GM18870 (cell line): Measurements from ENCODE around the gene GLP2R.
"Not testable (repeated sequence)": the region's sequence is repeated elsewhere in the genome, so short reads cannot be mapped to it uniquely, and the experiment has no call there.

Experiments used
- ATAC-seq: cut with Tn5 transposase; IDR thresholded peaks from one replicate; pipeline ENCODE4 v1.9.1; 2021; ENCODE audit warnings: moderate library complexity; ENCODE audit not compliant: unreplicated experiment

Gene GLP2R

GRCh38 chr17:9918804-9919352 is 93.2 kb downstream of the GLP2R start:
- no peak for ATAC-seq

DNA sequence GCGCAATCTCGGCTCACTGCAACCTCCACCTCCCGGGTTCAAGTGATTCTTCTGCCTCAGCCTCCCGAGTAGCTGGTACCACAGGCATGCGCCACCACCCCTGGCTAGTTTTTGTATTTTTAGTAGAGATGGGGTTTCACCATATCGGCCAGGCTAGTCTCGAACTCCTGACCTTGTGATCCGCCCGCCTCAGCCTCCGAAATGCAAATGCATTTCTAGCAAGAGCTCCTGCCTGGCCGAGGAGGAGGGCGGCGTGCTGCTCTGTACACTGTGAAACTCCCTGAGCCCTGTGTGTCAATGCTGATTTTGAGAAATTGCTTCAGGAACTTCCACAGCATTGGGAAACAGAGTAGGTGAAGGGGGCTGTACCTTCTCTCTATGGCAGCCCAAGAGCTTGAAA is 95.5 kb downstream of the GLP2R start:
- ATAC-seq, result not testable (repeated sequence)

DNA sequence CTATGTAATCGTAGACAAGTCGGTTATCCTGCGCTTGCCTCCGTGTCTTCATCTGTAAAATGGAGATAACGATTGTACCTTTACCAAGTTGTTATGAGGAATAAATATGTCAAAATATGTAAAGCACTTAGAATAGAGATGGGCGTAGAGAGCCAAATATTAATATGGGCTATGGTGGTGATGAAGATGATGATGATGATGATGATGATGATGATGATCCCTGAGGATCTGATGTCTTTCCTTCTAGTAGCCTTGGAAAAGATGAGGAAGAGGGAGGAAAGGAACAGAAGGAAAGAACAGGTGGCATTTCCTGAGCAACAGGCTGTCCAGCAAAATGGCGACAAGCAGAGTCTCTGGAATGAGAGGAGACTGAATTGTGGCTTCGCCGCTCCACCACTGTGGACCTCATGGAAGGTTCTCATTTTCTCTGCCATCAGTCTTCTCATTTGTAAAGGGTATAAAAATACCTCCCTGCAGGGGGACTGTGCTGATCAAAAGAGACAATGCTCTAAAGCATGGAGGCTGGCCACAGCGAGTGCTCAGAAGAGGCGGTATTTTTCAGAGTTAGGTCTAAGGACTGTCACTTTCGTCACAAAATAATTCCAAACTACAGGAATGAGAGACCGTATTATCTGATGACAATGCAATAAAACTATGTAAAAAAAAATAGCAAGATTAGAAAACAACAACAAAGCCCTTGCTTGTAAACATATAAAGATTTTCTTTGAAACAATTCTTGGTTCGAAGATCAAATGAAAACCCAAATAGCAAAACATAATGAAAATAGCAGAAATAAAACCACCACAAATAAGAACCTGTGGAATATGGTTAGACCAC is 96.5 kb downstream of the GLP2R start:
- ATAC-seq, result no peak

GRCh38 chr17:9924735-9925191 is 99.0 kb downstream of the GLP2R start:
- peak; percentile 67 for ATAC-seq

DNA sequence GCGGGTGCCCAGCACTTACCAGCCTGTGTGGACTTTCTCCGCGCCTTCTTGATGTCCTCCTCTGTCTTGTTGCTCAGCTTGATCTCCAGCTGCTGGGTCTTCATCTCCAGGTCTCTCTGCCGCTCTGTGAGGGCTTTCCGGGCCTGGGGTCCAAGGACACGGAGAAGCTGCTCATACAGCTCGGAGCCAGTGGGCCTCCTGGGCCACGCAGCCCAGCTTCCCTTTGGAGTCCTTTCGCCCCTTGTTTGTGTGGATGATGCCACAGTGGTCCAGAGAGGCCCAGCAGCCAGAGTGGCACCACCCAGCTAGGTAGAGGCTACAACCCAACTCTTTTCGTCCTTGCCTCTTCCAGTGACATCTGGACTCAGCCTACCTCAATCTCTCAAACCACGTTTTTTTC is 99.7 kb downstream of the GLP2R start:
- ATAC-seq, result no peak

GRCh38 chr17:9926150-9926804 is 100.6 kb downstream of the GLP2R start:
- ATAC-seq, result no peak

DNA sequence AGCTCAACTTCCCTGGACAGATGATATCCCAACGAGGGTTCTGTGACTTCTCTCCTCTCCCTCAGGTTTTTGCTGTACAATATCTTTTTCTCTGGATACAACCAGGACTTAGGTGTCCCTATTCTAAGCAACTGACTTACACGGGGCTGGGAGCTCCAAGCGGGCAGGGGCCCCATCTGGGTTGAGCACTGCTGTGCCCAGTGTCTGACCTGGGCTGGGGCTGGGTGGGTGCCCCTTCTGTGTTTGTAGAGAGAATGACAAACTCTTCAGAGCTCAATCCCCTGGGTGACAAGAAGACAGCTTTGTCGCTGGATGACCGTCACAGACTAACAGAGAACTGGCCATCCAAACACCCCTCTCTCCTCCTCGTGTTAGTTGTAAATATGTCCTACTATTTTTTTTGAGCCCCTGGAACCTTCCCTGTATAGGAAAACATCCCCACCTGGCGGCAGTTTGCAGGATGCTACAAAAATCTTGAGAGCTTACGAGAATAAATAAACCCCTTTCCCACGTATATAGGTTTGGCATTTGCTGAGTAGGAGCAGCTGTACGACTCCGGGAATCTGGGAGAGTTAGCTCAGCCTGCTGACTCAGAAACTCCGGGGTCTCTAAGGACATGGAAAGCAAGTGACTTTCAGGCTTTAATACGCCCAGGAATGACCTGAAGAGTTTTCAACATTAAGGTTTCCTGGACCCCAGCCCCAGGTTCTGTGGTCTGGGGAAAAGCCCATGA is 103.0 kb downstream of the GLP2R start:
- ATAC-seq, result no peak

DNA sequence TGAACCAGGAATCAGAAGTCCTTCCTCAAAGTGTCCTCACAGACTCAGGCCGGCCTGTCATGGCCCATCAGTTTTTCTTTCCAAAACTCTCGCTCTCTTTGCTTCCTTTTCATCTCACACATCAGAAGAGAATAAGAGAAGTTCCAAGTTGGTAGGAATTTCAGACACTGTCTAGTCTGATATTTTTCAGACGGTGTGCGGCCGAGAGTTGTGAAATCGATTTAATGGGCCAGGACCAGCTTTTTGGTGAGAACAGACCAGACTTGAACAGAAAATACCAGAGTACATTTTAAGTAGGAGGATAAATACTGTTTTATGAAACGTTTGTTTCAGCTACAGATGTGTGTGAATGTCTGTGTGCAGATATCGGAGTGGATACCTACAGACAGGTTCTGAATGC is 104.1 kb downstream of the GLP2R start:
- ATAC-seq, result no peak

GRCh38 chr17:9931144-9931741 is 105.5 kb downstream of the GLP2R start:
- no peak for ATAC-seq

GRCh38 chr17:9932491-9932890 is 106.8 kb downstream of the GLP2R start:
- no peak for ATAC-seq

DNA sequence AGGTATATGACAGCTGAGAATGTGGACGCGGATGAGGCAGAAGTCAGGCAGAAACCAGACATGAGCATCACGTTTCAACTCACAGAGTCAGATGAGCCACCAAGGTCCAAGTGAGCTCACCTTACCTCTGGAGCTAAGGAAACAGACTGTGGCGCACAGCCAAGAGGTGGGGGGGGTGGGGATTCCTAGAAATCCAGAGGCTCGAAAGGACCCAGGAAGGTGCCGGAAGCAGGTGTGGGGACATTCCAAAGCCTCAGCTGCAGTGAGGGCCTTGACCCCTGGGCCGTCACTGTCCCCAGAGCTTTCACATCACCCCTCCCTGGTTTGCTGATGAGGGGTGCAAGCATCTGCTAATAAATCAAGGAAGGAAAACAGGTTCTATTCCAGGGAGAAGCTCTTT is 108.6 kb downstream of the GLP2R start:
- no peak for ATAC-seq

DNA sequence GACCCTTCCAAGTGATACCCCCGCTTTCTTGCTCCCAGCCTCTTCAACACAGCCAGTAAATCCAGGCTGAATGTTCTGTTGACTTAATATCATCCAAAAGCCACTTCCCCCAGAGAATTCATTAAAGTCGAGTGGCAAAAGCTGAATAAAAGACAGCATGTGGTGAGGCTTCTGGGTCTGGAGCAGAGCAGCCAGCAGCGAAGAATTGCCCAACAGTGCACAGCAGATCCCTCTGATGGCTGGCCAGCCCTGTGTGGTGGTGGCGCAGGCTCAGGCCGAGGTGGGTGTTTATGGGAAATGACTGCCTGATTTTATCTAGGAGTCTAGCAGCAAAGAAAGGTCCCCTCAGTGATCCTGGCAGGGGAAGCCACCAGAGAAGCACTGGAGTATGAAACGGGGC is 109.7 kb downstream of the GLP2R start:
- ATAC-seq, result no peak

- no peak for ATAC-seq
Measured at GRCh38 chr17:9936095-9936494, 110.4 kb downstream of the GLP2R start.

DNA sequence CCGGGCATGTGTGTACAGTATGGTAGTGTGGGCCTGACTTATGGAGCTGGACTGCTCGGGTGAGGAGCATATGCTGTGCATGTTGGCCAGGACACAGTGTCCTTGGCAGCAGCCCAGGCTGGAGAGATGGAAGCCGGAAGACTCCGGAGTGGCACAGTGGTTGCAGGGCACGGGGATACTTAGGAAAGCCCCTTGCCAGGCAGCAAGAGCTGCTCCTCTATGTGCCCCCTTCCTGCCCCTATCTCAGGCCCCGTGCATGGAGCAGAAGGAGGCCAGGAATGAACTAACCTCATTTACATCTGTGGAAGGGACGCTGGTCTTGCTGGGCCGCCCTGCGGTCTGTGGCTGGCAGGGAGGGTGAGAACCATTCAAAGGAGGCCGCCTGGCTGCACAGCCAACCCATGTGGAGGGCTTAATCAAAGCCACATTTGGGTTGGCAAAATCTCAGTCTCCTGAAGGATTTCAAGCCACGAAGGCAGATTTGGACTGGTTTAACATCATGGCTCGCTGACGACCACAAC is 111.6 kb downstream of the GLP2R start:
- ATAC-seq, result no peak

DNA sequence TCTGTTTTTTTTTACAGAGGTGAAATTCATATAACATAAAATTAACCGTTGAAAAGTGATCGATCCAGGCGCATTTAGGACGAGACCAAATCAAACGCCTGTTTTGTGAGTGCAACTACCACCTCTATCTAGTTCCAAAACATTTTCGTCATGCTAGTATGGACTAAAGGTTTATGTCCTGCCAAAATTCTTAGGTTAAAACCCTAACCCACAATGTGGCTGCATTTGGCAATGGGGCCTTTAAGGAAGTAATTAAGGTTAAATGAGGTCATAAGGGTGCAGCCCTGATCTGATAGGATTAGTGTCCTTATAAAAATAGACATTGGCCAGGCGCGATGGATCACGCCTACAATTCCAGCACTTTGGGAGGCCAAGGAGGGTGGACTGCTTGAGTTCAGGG is 112.2 kb downstream of the GLP2R start:
- ATAC-seq, result no peak

- ATAC-seq, result no peak
Measured at GRCh38 chr17:9938764-9939163, 113.0 kb downstream of the GLP2R start.

DNA sequence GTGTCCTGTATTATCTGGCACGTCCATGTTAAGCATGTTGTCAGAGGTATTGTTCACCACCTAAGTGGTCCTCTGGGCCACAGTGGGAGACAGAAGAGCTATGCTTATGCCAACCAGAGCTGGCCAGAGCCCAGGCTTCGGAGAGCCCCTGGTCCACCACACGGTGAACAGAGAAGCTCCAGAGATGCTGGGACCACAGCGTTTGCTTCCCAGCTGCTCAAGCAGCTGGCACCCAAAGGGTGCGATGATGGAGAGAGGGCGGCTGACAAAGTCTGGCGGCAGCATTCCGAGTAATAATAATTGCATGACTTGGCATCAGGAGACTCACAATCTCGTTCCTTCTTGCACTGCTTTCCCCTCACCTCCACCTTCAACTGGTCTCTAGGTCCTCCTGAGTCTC is 115.1 kb downstream of the GLP2R start:
- no peak for ATAC-seq

- no peak for ATAC-seq
Measured at GRCh38 chr17:9941305-9941704, 115.6 kb downstream of the GLP2R start.
